ENCODE measurements around the gene LONRF2. TPM values are rescaled to one million over a fixed set of nuclear protein-coding genes. Genes with fewer than 3 reads are reported as not detected.
A peak's percentile ranks its signal among the peaks of the same experiment; 100 is the strongest.

The LONRF2 gene
- total and polyA plus RNA-seq, 2 experiments from 2014 or later: under 0.01 TPM; not detected in 1

- Histone ChIP-seq H3F3A (ENCODE audit: insufficient read depth) (peaks cover 8% of the 10 kb centered on the region; the same call in 1 of the 2 replicates), H4K20me1 (ENCODE audit: insufficient read depth) (no peaks in the 10 kb centered on the region), H3K4me1 (ENCODE audit: insufficient read depth) (peaks cover 6% of the 10 kb centered on the region; the same call in 1 of the 2 replicates), H3K36me3 (ENCODE audit: low read depth) (no peaks in the 10 kb centered on the region), H3K9me3 (ENCODE audit: low read depth) (no peaks in the 10 kb centered on the region), H3K27ac (no peak overlapping the region), H3K4me3 (no peak overlapping the region), H3K79me2 (ENCODE audit: insufficient read depth) (no peaks in the 10 kb centered on the region), H2AFZ (no peak overlapping the region), H3K9ac (no peak overlapping the region), H3K9me2 (ENCODE audit: insufficient read depth) (no peaks in the 10 kb centered on the region), H3K27me3 (replicated peaks; ENCODE audit: insufficient read depth) (peaks cover 15% of the 10 kb centered on the region), H3K4me2 (ENCODE audit: unreplicated experiment) (no peak overlapping the region)
- no peak for DNase-seq
- TF ChIP-seq EZH2 (IDR thresholded peaks at IDR 0.05; ENCODE audit: insufficient read depth, poor library complexity, severe bottlenecking) (no peak), EZH2phosphoT487 (IDR thresholded peaks at IDR 0.05; ENCODE audit: insufficient read depth, low read depth) (no peak)
- 69 to 72% methylated on average over 16 of the region's 16 CpGs for WGBS, 2 experiments (ENCODE audit: low coverage in 1 of 2, low lambda C conversion rate in 2 of 2, missing lambda C conversion rate in 2 of 2)
- in situ Hi-C loops (cut with MboI): no loop called here
Measured at GRCh38 chr2:100235098-100235497, 87.2 kb downstream of the LONRF2 start.

GRCh38 chr2:100234141-100234540 lies 88.2 kb downstream of the LONRF2 start:
- in situ Hi-C loops (cut with MboI): no loop called here

GRCh38 chr2:100233061-100233460 lies 89.2 kb downstream of the LONRF2 start:
- in situ Hi-C loops (cut with MboI): no loop called here
- H3K4me2 ChIP-seq (ENCODE audit: unreplicated experiment): no peak overlapping the region
- H3K9me3 ChIP-seq (ENCODE audit: low read depth): no peaks in the 10 kb centered on the region
- peaks cover 14% of the 10 kb centered on the region; the same call in 1 of the 2 replicates for H3K27me3 ChIP-seq (replicated peaks; ENCODE audit: insufficient read depth)
- H3K9ac ChIP-seq: no peak overlapping the region
- H3K27ac ChIP-seq: no peak overlapping the region
- no peak overlapping the region for H2AFZ ChIP-seq
- no peaks in the 10 kb centered on the region for H3K79me2 ChIP-seq (ENCODE audit: insufficient read depth)
- H3K4me3 ChIP-seq: no peak overlapping the region
- peaks cover 8% of the 10 kb centered on the region; the same call in 1 of the 2 replicates for H3F3A ChIP-seq (ENCODE audit: insufficient read depth)
- WGBS, 2 experiments (ENCODE audit: low coverage in 1 of 2, low lambda C conversion rate in 2 of 2, missing lambda C conversion rate in 2 of 2): 56 to 62% methylated on average over 2 of the region's 2 CpGs
- H4K20me1 ChIP-seq (ENCODE audit: insufficient read depth): no peaks in the 10 kb centered on the region
- H3K4me1 ChIP-seq (ENCODE audit: insufficient read depth): peaks cover 6% of the 10 kb centered on the region; the same call in 1 of the 2 replicates
- no peaks in the 10 kb centered on the region for H3K9me2 ChIP-seq (ENCODE audit: insufficient read depth)
- DNase-seq: no peak
- TF ChIP-seq EZH2 (IDR thresholded peaks at IDR 0.05; ENCODE audit: insufficient read depth, poor library complexity, severe bottlenecking) (no peak), EZH2phosphoT487 (IDR thresholded peaks at IDR 0.05; ENCODE audit: insufficient read depth, low read depth) (no peak)
- no peaks in the 10 kb centered on the region for H3K36me3 ChIP-seq (ENCODE audit: low read depth)

More at GRCh38 chr2:100234141-100234540, 88.2 kb downstream of the LONRF2 start:
- H3K4me1 ChIP-seq (ENCODE audit: insufficient read depth): peaks cover 6% of the 10 kb centered on the region; the same call in 1 of the 2 replicates
- no peak for TF ChIP-seq EZH2 (IDR thresholded peaks at IDR 0.05; ENCODE audit: insufficient read depth, poor library complexity, severe bottlenecking)
- TF ChIP-seq EZH2phosphoT487 (IDR thresholded peaks at IDR 0.05; ENCODE audit: insufficient read depth, low read depth): no peak
- 78 to 84% methylated on average over 4 of the region's 4 CpGs for WGBS, 2 experiments (ENCODE audit: low coverage in 1 of 2, low lambda C conversion rate in 2 of 2, missing lambda C conversion rate in 2 of 2)
- H3K9me2 ChIP-seq (ENCODE audit: insufficient read depth): no peaks in the 10 kb centered on the region
- no peaks in the 10 kb centered on the region for H3K36me3 ChIP-seq (ENCODE audit: low read depth)
- H3K9me3 ChIP-seq (ENCODE audit: low read depth): no peaks in the 10 kb centered on the region
- H3K4me3 ChIP-seq: no peak overlapping the region
- DNase-seq: peak; percentile 42
- peaks cover 8% of the 10 kb centered on the region; the same call in 1 of the 2 replicates for H3F3A ChIP-seq (ENCODE audit: insufficient read depth)
- H3K27me3 ChIP-seq (replicated peaks; ENCODE audit: insufficient read depth): peaks cover 15% of the 10 kb centered on the region
- no peak overlapping the region for H3K27ac ChIP-seq
- H4K20me1 ChIP-seq (ENCODE audit: insufficient read depth): no peaks in the 10 kb centered on the region
- no peak overlapping the region for H2AFZ ChIP-seq
- no peak overlapping the region for H3K9ac ChIP-seq
- no peak overlapping the region for H3K4me2 ChIP-seq (ENCODE audit: unreplicated experiment)
- H3K79me2 ChIP-seq (ENCODE audit: insufficient read depth): no peaks in the 10 kb centered on the region

GRCh38 chr2:100230754-100231153 lies 91.5 kb downstream of the LONRF2 start:
- WGBS, 2 experiments (ENCODE audit: low coverage in 1 of 2, low lambda C conversion rate in 2 of 2, missing lambda C conversion rate in 2 of 2): 49 to 50% methylated on average over 2 of the region's 2 CpGs
- Histone ChIP-seq H3K4me2 (ENCODE audit: unreplicated experiment) (no peak overlapping the region), H3K27me3 (replicated peaks; ENCODE audit: insufficient read depth) (peaks cover 15% of the 10 kb centered on the region; the same call in 1 of the 2 replicates), H3K9ac (no peak overlapping the region), H3K9me3 (ENCODE audit: low read depth) (no peaks in the 10 kb centered on the region), H3K4me3 (no peak overlapping the region), H3K79me2 (ENCODE audit: insufficient read depth) (no peaks in the 10 kb centered on the region), H2AFZ (no peak overlapping the region), H3K4me1 (ENCODE audit: insufficient read depth) (peaks cover 6% of the 10 kb centered on the region; the same call in 1 of the 2 replicates), H3F3A (ENCODE audit: insufficient read depth) (peaks cover 8% of the 10 kb centered on the region; the same call in 1 of the 2 replicates), H4K20me1 (ENCODE audit: insufficient read depth) (no peaks in the 10 kb centered on the region), H3K36me3 (ENCODE audit: low read depth) (no peaks in the 10 kb centered on the region), H3K9me2 (ENCODE audit: insufficient read depth) (no peaks in the 10 kb centered on the region), H3K27ac (no peak overlapping the region)
- no peak for DNase-seq
- in situ Hi-C loops (cut with MboI): no loop called here
- TF ChIP-seq EZH2phosphoT487 (IDR thresholded peaks at IDR 0.05; ENCODE audit: insufficient read depth, low read depth) (no peak), EZH2 (IDR thresholded peaks at IDR 0.05; ENCODE audit: insufficient read depth, poor library complexity, severe bottlenecking) (no peak)

Measured in GM23248 (cell line).